Measurements from ENCODE around the gene TUT1.
A peak's percentile ranks its signal among the peaks of the same experiment; 100 is the strongest.
"Not testable (repeated sequence)": the region's sequence is repeated elsewhere in the genome, so short reads cannot be mapped to it uniquely, and the experiment has no call there.

Gene TUT1

GRCh38 chr11:62559626-62560025, 31.7 kb downstream of the TUT1 start:
- DNase-seq, H3K9me3 Mint-ChIP-seq, H3K27me3 Mint-ChIP-seq: not testable (repeated sequence)
- Mint-ChIP-seq H3K4me1 (ENCODE audit: low read depth) (peaks cover 85% of the 10 kb centered on the region), H3K36me3 (ENCODE audit: low read depth) (peaks cover 92% of the 10 kb centered on the region), H3K4me3 (peak overlapping the region; percentile 4), H3K27ac (peak overlapping the region; percentile 97)

- Mint-ChIP-seq H3K27me3 (no peaks in the 10 kb centered on the region), H3K36me3 (ENCODE audit: low read depth) (peaks cover 94% of the 10 kb centered on the region), H3K4me1 (ENCODE audit: low read depth) (peaks cover 89% of the 10 kb centered on the region), H3K27ac (peak overlapping the region; percentile 97), H3K9me3 (no peaks in the 10 kb centered on the region), H3K4me3 (peak overlapping the region; percentile 24)
- DNase-seq = no peak
Observed at GRCh38 chr11:62559204-62559603, 32.1 kb downstream of the TUT1 start.

- H3K27ac Mint-ChIP-seq = peak overlapping the region; percentile 97
- no peaks in the 10 kb centered on the region for H3K9me3 Mint-ChIP-seq
- DNase-seq = no peak
- H3K36me3 Mint-ChIP-seq (ENCODE audit: low read depth) = peaks cover 94% of the 10 kb centered on the region
- H3K4me1 Mint-ChIP-seq (ENCODE audit: low read depth) = peaks cover 91% of the 10 kb centered on the region
- H3K27me3 Mint-ChIP-seq = no peaks in the 10 kb centered on the region
- peak overlapping the region; percentile 39 for H3K4me3 Mint-ChIP-seq
Observed at GRCh38 chr11:62558669-62559068, 32.7 kb downstream of the TUT1 start.

DNA sequence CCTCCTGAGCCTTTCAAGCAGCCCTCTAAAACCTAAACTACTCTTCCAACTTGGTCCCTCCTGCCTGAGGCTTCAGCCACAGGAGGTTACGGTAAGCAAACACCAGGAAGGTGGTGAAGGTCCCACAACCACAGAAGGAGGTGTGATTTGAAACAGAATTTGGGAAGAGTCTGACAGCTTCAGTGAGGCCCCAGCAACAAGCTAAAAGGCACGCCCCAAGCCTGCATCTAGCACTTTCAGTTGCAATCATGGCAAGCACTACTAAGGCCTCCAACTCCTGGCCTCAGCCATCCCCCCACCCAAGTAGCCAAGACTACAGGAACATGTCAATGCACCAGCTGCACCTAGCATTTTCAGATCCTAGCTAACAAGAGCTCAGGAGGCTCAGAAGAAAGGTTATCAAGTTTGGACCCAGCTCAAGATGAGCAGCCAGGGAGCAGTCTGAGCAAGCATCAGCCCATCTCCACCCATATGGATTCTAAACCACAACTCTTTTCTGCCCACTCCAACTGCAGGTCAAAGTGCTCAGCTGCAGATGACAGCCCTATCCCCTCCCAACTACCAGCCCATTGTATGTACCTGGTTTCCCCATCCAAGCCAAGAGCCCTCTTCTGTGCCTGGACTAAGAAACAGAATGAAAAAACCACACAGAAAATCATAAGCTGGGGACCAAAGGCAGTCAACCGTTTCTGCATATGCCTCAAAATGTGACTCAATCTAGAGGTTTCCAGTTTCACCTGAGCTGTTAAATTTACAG, 34.3 kb downstream of the TUT1 start:
- H3K4me3 Mint-ChIP-seq = peak overlapping the region; percentile 61
- no peaks in the 10 kb centered on the region for H3K27me3 Mint-ChIP-seq
- H3K9me3 Mint-ChIP-seq = no peaks in the 10 kb centered on the region
- no peak for DNase-seq
- peaks cover 97% of the 10 kb centered on the region for H3K4me1 Mint-ChIP-seq (ENCODE audit: low read depth)
- peaks cover 82% of the 10 kb centered on the region for H3K36me3 Mint-ChIP-seq (ENCODE audit: low read depth)
- H3K27ac Mint-ChIP-seq = peak overlapping the region; percentile 97

- Mint-ChIP-seq H3K36me3 (ENCODE audit: low read depth) (peaks cover 76% of the 10 kb centered on the region), H3K27me3 (no peaks in the 10 kb centered on the region), H3K27ac (peak overlapping the region; percentile 97), H3K9me3 (no peaks in the 10 kb centered on the region), H3K4me1 (ENCODE audit: low read depth) (peaks cover 99% of the 10 kb centered on the region), H3K4me3 (peak overlapping the region; percentile 61)
- DNase-seq = peak; percentile 81
Observed at GRCh38 chr11:62556108-62556874, 35.0 kb downstream of the TUT1 start.

DNA sequence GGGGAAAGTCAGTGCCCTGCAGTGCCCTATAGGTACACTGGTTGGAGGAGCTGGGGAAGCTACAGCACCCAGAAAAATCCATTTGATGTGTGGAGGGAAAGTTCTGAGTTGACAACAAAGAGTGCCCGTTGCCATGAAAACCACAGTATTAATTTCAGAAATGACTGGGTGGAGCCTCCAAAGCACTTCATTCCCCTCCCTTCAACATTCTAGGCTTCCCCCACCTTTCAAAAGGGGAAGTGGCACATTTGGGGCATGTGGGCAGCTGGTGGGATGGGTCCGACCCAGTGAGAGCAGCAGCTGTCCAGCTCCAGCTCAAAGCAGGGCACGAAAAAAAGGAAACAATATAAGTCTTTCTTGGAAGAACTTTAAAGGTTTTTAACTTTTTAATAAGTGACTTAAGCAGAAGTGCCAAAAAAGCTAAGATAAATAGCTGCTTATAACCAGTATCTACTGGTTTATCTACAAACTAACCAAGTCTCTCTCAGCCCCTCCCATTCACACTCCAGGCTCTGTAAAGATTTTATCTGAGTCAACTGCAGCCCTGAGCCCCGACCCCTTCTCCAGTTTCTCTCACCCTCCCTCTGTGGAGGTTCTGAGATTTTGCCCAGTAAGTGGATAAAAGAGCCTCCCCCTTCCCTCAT, 35.7 kb downstream of the TUT1 start:
- no peaks in the 10 kb centered on the region for H3K9me3 Mint-ChIP-seq
- DNase-seq = peak; percentile 55
- no peaks in the 10 kb centered on the region for H3K27me3 Mint-ChIP-seq
- peak overlapping the region; percentile 61 for H3K4me3 Mint-ChIP-seq
- H3K4me1 Mint-ChIP-seq (ENCODE audit: low read depth) = peaks cover 100% of the 10 kb centered on the region
- peaks cover 69% of the 10 kb centered on the region for H3K36me3 Mint-ChIP-seq (ENCODE audit: low read depth)
- peak overlapping the region; percentile 97 for H3K27ac Mint-ChIP-seq

- no peak for DNase-seq
- no peaks in the 10 kb centered on the region for H3K9me3 Mint-ChIP-seq
- H3K4me3 Mint-ChIP-seq = peak overlapping the region; percentile 61
- no peaks in the 10 kb centered on the region for H3K27me3 Mint-ChIP-seq
- peaks cover 98% of the 10 kb centered on the region for H3K4me1 Mint-ChIP-seq (ENCODE audit: low read depth)
- H3K27ac Mint-ChIP-seq = peak overlapping the region; percentile 97
- peaks cover 59% of the 10 kb centered on the region for H3K36me3 Mint-ChIP-seq (ENCODE audit: low read depth)
Observed at GRCh38 chr11:62554387-62555167, 36.7 kb downstream of the TUT1 start.

- H3K27ac Mint-ChIP-seq = peak overlapping the region; percentile 97
- H3K4me1 Mint-ChIP-seq (ENCODE audit: low read depth) = peaks cover 92% of the 10 kb centered on the region
- peaks cover 52% of the 10 kb centered on the region for H3K36me3 Mint-ChIP-seq (ENCODE audit: low read depth)
- H3K9me3 Mint-ChIP-seq = no peaks in the 10 kb centered on the region
- H3K27me3 Mint-ChIP-seq = no peaks in the 10 kb centered on the region
- DNase-seq = no peak
- H3K4me3 Mint-ChIP-seq = peak overlapping the region; percentile 61
Observed at GRCh38 chr11:62553839-62554361, 37.4 kb downstream of the TUT1 start.

DNA sequence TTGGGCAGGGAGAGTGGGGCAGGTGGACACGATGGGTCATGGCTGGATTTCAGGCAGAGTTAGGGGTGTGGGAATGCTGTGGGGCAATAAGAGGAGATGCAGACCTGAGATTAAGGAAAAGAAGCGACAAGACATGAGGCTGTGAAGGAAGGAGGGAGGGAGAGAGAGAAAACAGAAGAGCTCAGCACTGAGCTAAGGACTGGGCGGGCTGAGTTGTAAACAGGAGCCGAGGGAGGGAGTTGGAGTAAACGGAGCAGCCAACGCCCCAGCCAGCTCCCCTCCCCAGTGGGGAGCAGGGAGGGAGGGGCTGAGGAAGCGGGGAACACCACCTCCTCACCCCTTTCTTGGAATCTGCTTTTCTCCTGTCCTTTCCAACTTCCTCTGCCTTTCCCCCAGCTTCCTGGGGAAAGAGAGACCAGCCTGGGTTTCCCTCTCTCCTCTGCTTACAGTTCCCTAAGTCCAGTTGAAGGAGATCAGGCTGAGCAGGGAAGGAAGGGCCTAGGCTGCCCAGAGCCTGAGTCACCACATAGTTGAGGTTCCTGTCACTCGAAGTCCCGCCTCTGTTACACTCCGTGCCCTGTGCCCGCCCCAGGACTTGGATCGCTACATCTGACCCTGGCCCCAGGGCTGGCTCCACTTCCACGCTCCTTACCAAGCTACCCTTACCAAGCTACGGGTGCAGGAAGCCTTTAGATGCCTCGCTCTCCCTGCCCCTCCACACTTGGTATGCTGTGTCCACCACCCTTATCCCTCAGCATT, 38.1 kb downstream of the TUT1 start:
- H3K4me1 Mint-ChIP-seq (ENCODE audit: low read depth) = peaks cover 87% of the 10 kb centered on the region
- H3K4me3 Mint-ChIP-seq = peak overlapping the region; percentile 31
- H3K36me3 Mint-ChIP-seq (ENCODE audit: low read depth) = peaks cover 46% of the 10 kb centered on the region
- H3K9me3 Mint-ChIP-seq = no peaks in the 10 kb centered on the region
- H3K27me3 Mint-ChIP-seq = no peaks in the 10 kb centered on the region
- DNase-seq = peak; percentile 55
- peak overlapping the region; percentile 97 for H3K27ac Mint-ChIP-seq

DNA sequence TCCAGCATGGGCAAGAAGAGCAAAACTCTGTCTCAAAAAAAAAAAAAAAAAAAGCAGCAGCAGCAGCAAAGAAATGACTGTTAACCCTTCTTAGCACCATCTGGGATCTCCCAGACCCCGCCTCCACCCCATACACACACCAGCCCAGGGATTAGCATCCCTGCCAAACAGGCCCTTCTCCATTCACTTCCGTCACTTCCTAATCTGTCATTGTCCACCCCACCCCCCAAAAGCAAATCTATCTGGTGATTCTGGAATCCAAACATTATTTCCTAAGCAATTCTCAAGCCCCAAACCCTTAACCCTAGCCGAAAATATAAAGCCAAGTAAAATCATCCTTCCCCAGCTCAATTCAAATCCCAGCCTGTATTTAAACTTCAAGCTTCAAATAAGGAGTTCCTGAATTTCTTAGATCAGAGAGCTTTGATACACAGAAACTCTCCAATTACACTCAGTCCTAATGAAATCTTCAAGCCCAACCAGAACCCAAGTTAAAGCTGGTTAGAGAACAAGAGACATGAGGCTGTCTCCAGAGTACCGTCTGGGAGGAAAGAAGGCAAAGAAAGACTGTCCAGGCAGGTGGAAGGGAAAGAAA, 38.7 kb downstream of the TUT1 start:
- H3K27ac Mint-ChIP-seq = peak overlapping the region; percentile 97
- H3K36me3 Mint-ChIP-seq (ENCODE audit: low read depth) = peaks cover 41% of the 10 kb centered on the region

GRCh38 chr11:62550478-62550877, 40.8 kb downstream of the TUT1 start:
- H3K36me3 Mint-ChIP-seq (ENCODE audit: low read depth) = peaks cover 22% of the 10 kb centered on the region
- H3K4me3 Mint-ChIP-seq, H3K9me3 Mint-ChIP-seq, DNase-seq, H3K27me3 Mint-ChIP-seq: not testable (repeated sequence)
- H3K4me1 Mint-ChIP-seq (ENCODE audit: low read depth) = peaks cover 77% of the 10 kb centered on the region
- H3K27ac Mint-ChIP-seq = peak overlapping the region; percentile 97

More for the DNA sequence above, 38.7 kb downstream of the TUT1 start:
- DNase-seq = no peak
- H3K4me3 Mint-ChIP-seq = peak overlapping the region; percentile 54
- peaks cover 2% of the 10 kb centered on the region for H3K27me3 Mint-ChIP-seq
- H3K4me1 Mint-ChIP-seq (ENCODE audit: low read depth) = peaks cover 87% of the 10 kb centered on the region
- H3K9me3 Mint-ChIP-seq = no peaks in the 10 kb centered on the region

DNA sequence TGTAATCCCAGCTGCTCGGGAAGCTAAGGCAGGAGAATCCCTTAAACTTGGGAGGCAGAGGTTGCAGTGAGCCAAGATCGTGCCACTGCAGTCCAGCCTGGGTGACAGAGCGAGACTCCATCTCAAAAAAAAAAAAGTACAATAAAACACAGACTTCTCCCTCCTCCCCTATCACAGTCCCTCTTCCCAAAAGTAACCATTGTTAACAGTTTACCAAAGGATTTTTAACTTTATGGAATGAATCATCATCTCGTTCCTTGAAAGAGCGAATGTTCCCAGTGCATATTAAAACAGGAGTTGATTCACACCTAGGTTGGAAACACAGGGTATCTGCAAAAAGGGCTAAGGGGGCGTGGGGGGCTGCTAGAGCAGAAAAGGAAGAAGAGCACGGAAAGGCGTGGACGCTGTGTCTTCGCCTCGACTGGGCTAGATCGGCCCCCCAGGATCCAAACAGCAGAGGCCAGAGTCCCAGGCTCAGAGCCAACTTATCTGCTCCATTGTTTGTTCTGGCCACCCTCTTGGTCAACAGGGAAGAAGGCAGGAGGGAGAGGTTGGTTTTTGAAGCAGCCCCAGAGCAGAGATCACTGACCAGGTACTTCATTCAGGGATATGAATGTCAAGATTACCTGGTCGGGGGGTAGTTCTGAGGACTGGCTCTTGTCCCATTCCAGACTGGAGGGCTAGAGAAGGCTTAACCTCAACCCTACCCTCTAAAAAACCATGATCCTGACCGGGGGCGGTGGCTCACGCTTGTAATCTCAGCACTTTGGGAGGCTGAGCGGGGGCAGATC, 42.6 kb downstream of the TUT1 start:
- H3K4me1 Mint-ChIP-seq (ENCODE audit: low read depth) = peaks cover 76% of the 10 kb centered on the region
- DNase-seq = no peak
- H3K36me3 Mint-ChIP-seq (ENCODE audit: low read depth) = peaks cover 9% of the 10 kb centered on the region
- peaks cover 2% of the 10 kb centered on the region for H3K27me3 Mint-ChIP-seq
- no peaks in the 10 kb centered on the region for H3K9me3 Mint-ChIP-seq
- no peak overlapping the region for H3K4me3 Mint-ChIP-seq
- H3K27ac Mint-ChIP-seq = no peak overlapping the region
